PC-3 (cell line): ENCODE measurements around the gene NOP14.

Source experiments
- EZH2 ChIP-seq: fragments of 300-600 bp; sonication (generic); IDR thresholded peaks from one replicate; pipeline ENCODE4 v1.6.1; 2017; ENCODE audit warnings: antibody characterized with exemption, mild to moderate bottlenecking, low read length; ENCODE audit not compliant: unreplicated experiment
- TF ChIP-seq, protein P1 (sequence below): fragments of 300-600 bp; sonication (generic); conservative IDR thresholded peaks from 2 replicates; pipeline ENCODE4 v1.5.1; 2017; ENCODE audit warnings: antibody characterized with exemption, low read depth, mild to moderate bottlenecking, low read length

DNA sequence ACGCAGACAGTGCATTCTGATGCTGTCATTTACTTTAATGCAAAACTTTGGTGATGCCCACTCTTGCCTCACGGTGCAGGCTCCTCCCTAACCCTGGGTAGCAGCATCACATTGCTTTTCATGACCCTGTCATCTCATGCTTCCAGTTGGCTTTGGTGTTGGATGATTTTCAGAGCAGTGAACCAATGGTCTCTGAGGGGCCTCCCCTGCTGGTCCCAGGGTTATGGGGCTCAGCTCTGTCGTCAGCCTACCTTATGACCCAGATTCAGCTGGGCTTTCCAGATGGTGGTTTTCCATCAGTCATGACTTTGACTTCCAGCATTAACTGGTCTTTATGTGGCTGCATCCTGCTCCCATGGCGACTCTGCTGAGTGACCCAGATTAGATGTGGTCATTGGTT, 56.0 kb downstream of the NOP14 start:
- no peak for TF ChIP-seq EZH2
- TF ChIP-seq, protein P1, sequence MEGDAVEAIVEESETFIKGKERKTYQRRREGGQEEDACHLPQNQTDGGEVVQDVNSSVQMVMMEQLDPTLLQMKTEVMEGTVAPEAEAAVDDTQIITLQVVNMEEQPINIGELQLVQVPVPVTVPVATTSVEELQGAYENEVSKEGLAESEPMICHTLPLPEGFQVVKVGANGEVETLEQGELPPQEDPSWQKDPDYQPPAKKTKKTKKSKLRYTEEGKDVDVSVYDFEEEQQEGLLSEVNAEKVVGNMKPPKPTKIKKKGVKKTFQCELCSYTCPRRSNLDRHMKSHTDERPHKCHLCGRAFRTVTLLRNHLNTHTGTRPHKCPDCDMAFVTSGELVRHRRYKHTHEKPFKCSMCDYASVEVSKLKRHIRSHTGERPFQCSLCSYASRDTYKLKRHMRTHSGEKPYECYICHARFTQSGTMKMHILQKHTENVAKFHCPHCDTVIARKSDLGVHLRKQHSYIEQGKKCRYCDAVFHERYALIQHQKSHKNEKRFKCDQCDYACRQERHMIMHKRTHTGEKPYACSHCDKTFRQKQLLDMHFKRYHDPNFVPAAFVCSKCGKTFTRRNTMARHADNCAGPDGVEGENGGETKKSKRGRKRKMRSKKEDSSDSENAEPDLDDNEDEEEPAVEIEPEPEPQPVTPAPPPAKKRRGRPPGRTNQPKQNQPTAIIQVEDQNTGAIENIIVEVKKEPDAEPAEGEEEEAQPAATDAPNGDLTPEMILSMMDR = no peak
